HEK293 (cell line): ENCODE results near the gene PCNX3.

Experiments
- CTCF ChIA-PET: fragments of 350-600 bp; formaldehyde crosslinking; extraction: SDS; loops from one replicate; lab custom pipeline; 2021; ENCODE audit warnings: antibody characterized with exemption; lab: Yijun Ruan, JAX
- POLR2A ChIA-PET: fragments of 300-600 bp; formaldehyde crosslinking; extraction: SDS; loops from one replicate; lab custom pipeline; 2020; ENCODE audit warnings: antibody characterized with exemption, inconsistent platforms; lab: Yijun Ruan, JAX
- H3K27ac ChIP-seq: fragments of 200-500 bp; sonication (Bioruptor generic); 2 replicates; pipeline ENCODE4 v1.5.1; 2014; ENCODE audit warnings: low read depth, low read length, control low read depth, inconsistent platforms; ENCODE audit errors: extremely low read depth
- H3K36me3 ChIP-seq, 2 experiments: fragments of 200-500 bp in 1 of 2; sonication (Bioruptor generic) in 1 of 2; 1 replicate in 1 of 2; 2 replicates in 1 of 2; pipeline ENCODE4 v1.5.1; 2014 to 2017; ENCODE audit warnings: inconsistent platforms in 2 of 2, low read length in 2 of 2; ENCODE audit not compliant: control insufficient read depth in 2 of 2, insufficient read depth in 1 of 2
- H3K4me1 ChIP-seq: fragments of 200-500 bp; sonication (Bioruptor generic); 2 replicates; pipeline ENCODE4 v1.5.1; 2014; ENCODE audit warnings: mild to moderate bottlenecking, low read length, inconsistent platforms; ENCODE audit not compliant: control insufficient read depth, insufficient read depth
- H3K4me3 ChIP-seq: 2 replicates; pipeline ENCODE4 v1.5.1; 2011; ENCODE audit warnings: low read depth, mild to moderate bottlenecking, control low read depth, low read length, moderate library complexity
- H3K9me3 ChIP-seq: fragments of 200-500 bp; sonication (Bioruptor generic); 2 replicates; pipeline ENCODE4 v1.5.1; 2014; ENCODE audit warnings: low read depth, low read length, inconsistent platforms; ENCODE audit not compliant: control insufficient read depth, insufficient read depth
- GLIS1 ChIP-seq: fragments of 450-650 bp; formaldehyde crosslinking; IDR thresholded peaks from 2 replicates; pipeline ENCODE4 v1.5.1; 2016; ENCODE audit warnings: missing biosample characterization, missing genetic modification characterization
- GLIS2 ChIP-seq: fragments of 450-650 bp; formaldehyde crosslinking; IDR thresholded peaks from 2 replicates; pipeline ENCODE4 v1.5.1; 2016; ENCODE audit warnings: missing biosample characterization, missing genetic modification characterization
- IKZF3 ChIP-seq: fragments of 450-650 bp; IDR thresholded peaks from 2 replicates; pipeline ENCODE4 v1.5.0; 2018; ENCODE audit warnings: missing biosample characterization, mild to moderate bottlenecking, missing genetic modification characterization, moderate library complexity
- PBX3 ChIP-seq: sonication (generic); formaldehyde crosslinking; IDR thresholded peaks from 2 replicates; pipeline ENCODE4 v1.8.1; 2022; ENCODE audit warnings: mild to moderate bottlenecking, moderate library complexity, missing genetic modification reagents
- PRDM2 ChIP-seq: fragments of 450-650 bp; formaldehyde crosslinking; IDR thresholded peaks from 2 replicates; pipeline ENCODE4 v1.5.1; 2016; ENCODE audit warnings: missing biosample characterization, missing genetic modification characterization, borderline replicate concordance
- ZIC2 ChIP-seq: fragments of 450-650 bp; formaldehyde crosslinking; IDR thresholded peaks from 2 replicates; pipeline ENCODE4 v1.5.1; 2016; ENCODE audit warnings: missing biosample characterization, missing genetic modification characterization
- ZNF24 ChIP-seq: fragments of 450-650 bp; formaldehyde crosslinking; IDR thresholded peaks from 2 replicates; pipeline ENCODE4 v1.5.1; 2016; ENCODE audit warnings: missing biosample characterization, missing genetic modification characterization
- ZNF280D ChIP-seq: fragments of 450-650 bp; formaldehyde crosslinking; IDR thresholded peaks from 2 replicates; pipeline ENCODE4 v1.5.1; 2016; ENCODE audit warnings: missing biosample characterization, missing genetic modification characterization
- ZNF561 ChIP-seq: fragments of 450-650 bp; IDR thresholded peaks from 2 replicates; pipeline ENCODE4 v1.5.1; 2018; ENCODE audit warnings: missing biosample characterization, missing genetic modification characterization, borderline replicate concordance
- ZNF660 ChIP-seq: fragments of 450-650 bp; IDR thresholded peaks from 2 replicates; pipeline ENCODE4 v1.5.1; 2018; ENCODE audit warnings: missing biosample characterization, mild to moderate bottlenecking, missing genetic modification characterization
- ZNF677 ChIP-seq: fragments of 450-650 bp; IDR thresholded peaks from 2 replicates; pipeline ENCODE4 v1.5.0; 2018; ENCODE audit warnings: missing biosample characterization, mild to moderate bottlenecking, missing genetic modification characterization, moderate library complexity
- TF ChIP-seq, protein P1 (sequence below): fragments of 450-650 bp; formaldehyde crosslinking; IDR thresholded peaks from 2 replicates; pipeline ENCODE4 v1.5.1; 2016; ENCODE audit warnings: missing biosample characterization, missing genetic modification characterization
- TF ChIP-seq, protein P2 (sequence below): fragments of 450-650 bp; formaldehyde crosslinking; IDR thresholded peaks from 2 replicates; pipeline ENCODE4 v1.5.1; 2016; ENCODE audit warnings: missing biosample characterization, missing genetic modification characterization

The PCNX3 gene

GRCh38 chr11:65581928-65582327 lies 33.6 kb upstream of the PCNX3 start:
- ChIA-PET POLR2A (interaction anchor here (0.7 kb wide), 2 partner anchors 31 to 81 kb away, joined by 4 to 6 read pairs; no protein-coding TSS in a partner anchor), CTCF (interaction anchor here (1.7 to 1.9 kb wide), 2 partner anchors 11 to 12 kb away, joined by 4 read pairs; no protein-coding TSS in a partner anchor)
- no peak overlapping the region for H3K27ac ChIP-seq
- peak; percentile 41; the same call in 1 of the 2 replicates for TF ChIP-seq ZIC2 (tag by site-specific recombination)
- TF ChIP-seq IKZF3 (tag by site-specific recombination), result no peak
- peak; percentile 48 for TF ChIP-seq GLIS2
- TF ChIP-seq PBX3 (CRISPR knock-in tag), result no peak
- TF ChIP-seq GLIS1, result peak; percentile 81
- H3K9me3 ChIP-seq, result no peaks in the 10 kb centered on the region
- H3K4me3 ChIP-seq, result no peak overlapping the region
- H3K36me3 ChIP-seq, result peaks cover 0 to 7% of the 10 kb centered on the region in 2 experiments; a peak in 1 of 3 replicates
- no peaks in the 10 kb centered on the region for H3K4me1 ChIP-seq

GRCh38 chr11:65583589-65583988 lies 32.0 kb upstream of the PCNX3 start:
- TF ChIP-seq PRDM2 (tag by site-specific recombination), result no peak
- no peak for TF ChIP-seq ZNF24 (tag by site-specific recombination)
- no peak for TF ChIP-seq ZNF561 (tag by site-specific recombination)
- no peak for TF ChIP-seq ZNF280D (tag by site-specific recombination)
- TF ChIP-seq ZNF677, result no peak
- TF ChIP-seq, protein P1, sequence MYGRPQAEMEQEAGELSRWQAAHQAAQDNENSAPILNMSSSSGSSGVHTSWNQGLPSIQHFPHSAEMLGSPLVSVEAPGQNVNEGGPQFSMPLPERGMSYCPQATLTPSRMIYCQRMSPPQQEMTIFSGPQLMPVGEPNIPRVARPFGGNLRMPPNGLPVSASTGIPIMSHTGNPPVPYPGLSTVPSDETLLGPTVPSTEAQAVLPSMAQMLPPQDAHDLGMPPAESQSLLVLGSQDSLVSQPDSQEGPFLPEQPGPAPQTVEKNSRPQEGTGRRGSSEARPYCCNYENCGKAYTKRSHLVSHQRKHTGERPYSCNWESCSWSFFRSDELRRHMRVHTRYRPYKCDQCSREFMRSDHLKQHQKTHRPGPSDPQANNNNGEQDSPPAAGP, result no peak
- no peak for TF ChIP-seq ZNF660
- TF ChIP-seq, protein P2, sequence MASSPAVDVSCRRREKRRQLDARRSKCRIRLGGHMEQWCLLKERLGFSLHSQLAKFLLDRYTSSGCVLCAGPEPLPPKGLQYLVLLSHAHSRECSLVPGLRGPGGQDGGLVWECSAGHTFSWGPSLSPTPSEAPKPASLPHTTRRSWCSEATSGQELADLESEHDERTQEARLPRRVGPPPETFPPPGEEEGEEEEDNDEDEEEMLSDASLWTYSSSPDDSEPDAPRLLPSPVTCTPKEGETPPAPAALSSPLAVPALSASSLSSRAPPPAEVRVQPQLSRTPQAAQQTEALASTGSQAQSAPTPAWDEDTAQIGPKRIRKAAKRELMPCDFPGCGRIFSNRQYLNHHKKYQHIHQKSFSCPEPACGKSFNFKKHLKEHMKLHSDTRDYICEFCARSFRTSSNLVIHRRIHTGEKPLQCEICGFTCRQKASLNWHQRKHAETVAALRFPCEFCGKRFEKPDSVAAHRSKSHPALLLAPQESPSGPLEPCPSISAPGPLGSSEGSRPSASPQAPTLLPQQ (tag by site-specific recombination), result no peak
- no peaks in the 10 kb centered on the region for H3K9me3 ChIP-seq
- POLR2A ChIA-PET, result interaction anchor here (0.9 to 1.3 kb wide), 2 partner anchors 11 to 31 kb away, joined by 3 read pairs; no protein-coding TSS in a partner anchor
- H3K4me3 ChIP-seq, result no peak overlapping the region
- no peak overlapping the region for H3K27ac ChIP-seq
- CTCF ChIA-PET, result interaction anchor here (1.7 kb wide), 1 partner anchor 11 kb away, joined by 6 read pairs; no protein-coding TSS in a partner anchor
- H3K4me1 ChIP-seq, result no peaks in the 10 kb centered on the region
- H3K36me3 ChIP-seq, result peaks cover 0 to 7% of the 10 kb centered on the region in 2 experiments; a peak in 1 of 3 replicates
